HepG2 (cell line): ENCODE measurements around the gene KRTAP5-6. TPM values are rescaled to one million over a fixed set of nuclear protein-coding genes. Genes with fewer than 3 reads are reported as not detected.
A peak's percentile ranks its signal among the peaks of the same experiment; 100 is the strongest.

Source experiments
- BCL3 ChIP-seq: sonication (generic); formaldehyde crosslinking; IDR thresholded peaks from 2 replicates; pipeline ENCODE4 v1.5.1; 2020; ENCODE audit warnings: mild to moderate bottlenecking, missing genetic modification reagents, moderate library complexity
- CEBPG ChIP-seq: IDR thresholded peaks from 2 replicates; pipeline ENCODE4 v1.6.1; 2016
- CEBPZ ChIP-seq: IDR thresholded peaks from 2 replicates; pipeline ENCODE4 v1.6.1; 2012; ENCODE audit warnings: low read length, improper control_type of control experiment
- ELF3 ChIP-seq: IDR thresholded peaks from 2 replicates; pipeline ENCODE4 v1.6.1; 2016; ENCODE audit warnings: missing genetic modification reagents, missing compliant biosample characterization
- JUND ChIP-seq: sonication (generic); formaldehyde crosslinking; IDR thresholded peaks from 2 replicates; pipeline ENCODE4 v1.8.0; 2022; ENCODE audit warnings: mild to moderate bottlenecking, missing genetic modification reagents
- LRRFIP1 ChIP-seq: sonication (generic); formaldehyde crosslinking; conservative IDR thresholded peaks from 2 replicates; pipeline ENCODE4 v1.4.0; 2020; ENCODE audit warnings: missing genetic modification reagents
- NR0B2 ChIP-seq: sonication (generic); formaldehyde crosslinking; IDR thresholded peaks from 2 replicates; pipeline ENCODE4 v1.4.0; 2020; ENCODE audit warnings: mild to moderate bottlenecking, missing genetic modification reagents
- SATB2 ChIP-seq: sonication (generic); formaldehyde crosslinking; IDR thresholded peaks from 2 replicates; pipeline ENCODE4 v1.5.0; 2020; ENCODE audit warnings: missing genetic modification reagents
- SIN3B ChIP-seq: fragments of 150-350 bp; IDR thresholded peaks from 2 replicates; pipeline ENCODE4 v1.6.1; 2014; ENCODE audit warnings: low read length
- ZFP82 ChIP-seq: sonication (generic); formaldehyde crosslinking; IDR thresholded peaks from 2 replicates; pipeline ENCODE4 v1.5.1; 2020; ENCODE audit warnings: mild to moderate bottlenecking, missing genetic modification reagents, borderline replicate concordance
- ZNF224 ChIP-seq: sonication (generic); formaldehyde crosslinking; IDR thresholded peaks from 2 replicates; pipeline ENCODE4 v1.5.0; 2020; ENCODE audit warnings: mild to moderate bottlenecking, missing genetic modification reagents
- ZNF687 ChIP-seq: sonication (generic); formaldehyde crosslinking; IDR thresholded peaks from 2 replicates; pipeline ENCODE4 v1.5.1; 2020; ENCODE audit warnings: mild to moderate bottlenecking, missing genetic modification reagents, moderate library complexity
- ZUFSP ChIP-seq: sonication (generic); formaldehyde crosslinking; IDR thresholded peaks from 2 replicates; pipeline ENCODE4 v1.9.0; 2021; ENCODE audit warnings: missing genetic modification reagents, mild to moderate bottlenecking, borderline replicate concordance
- polyA plus RNA-seq, 8 experiments: library from polyadenylated mRNA; depleted of rRNA in 3 of 8; stranded (reverse) in 7 of 8; unstranded in 1 of 8; fragments of >200 nt; fragmentation: Illumina TruSeq in 4 of 8; extraction: Trizol in 4 of 8; gene quantifications; 2 replicates each; pipeline versions ENCODE4 v1.2.1 to v1.2.3, GENCODE V29; 2011 to 2016; ENCODE audit warnings: low read depth in 4 of 8, missing spikeins in 1 of 8, mixed read lengths in 1 of 8; ENCODE audit not compliant: insufficient read depth in 1 of 8
- total RNA-seq, 5 experiments: library from RNA; depleted of rRNA; stranded (reverse); fragments of >200 nt; fragmentation: Illumina TruSeq; extraction: Trizol; gene quantifications; 2 replicates each; pipeline ENCODE4 v1.2.3, GENCODE V29; 2016; ENCODE audit warnings: low read depth in 1 of 5

KRTAP5-6 gene
- total and polyA plus RNA-seq, 2 of the 13 experiments (the other 11 are each of a cell fraction or from before 2014, with no cell fraction given) = not detected

GRCh38 chr11:1682225-1682905 is 14.6 kb upstream of the KRTAP5-6 start (continued):
- TF ChIP-seq ZUFSP (no peak), SIN3B (no peak), JUND (CRISPR knock-in tag) (0 out of 2 replicates have a peak, but pooled peaks have one; percentile 18), ELF3 (peak; percentile 92), BCL3 (CRISPR knock-in tag) (0 out of 2 replicates have a peak, but pooled peaks have one; percentile 44), LRRFIP1 (no peak), ZFP82 (CRISPR knock-in tag) (0 out of 2 replicates have a peak, but pooled peaks have one; percentile 32), CEBPG (CRISPR knock-in tag) (no peak; the same call in 1 of the 2 replicates), ZNF687 (CRISPR knock-in tag) (peak; percentile 82), NR0B2 (CRISPR knock-in tag) (no peak), ZNF224 (CRISPR knock-in tag) (no peak), CEBPZ (no peak), SATB2 (CRISPR knock-in tag) (peak; percentile 50; the same call in 1 of the 2 replicates)
